Endothelial cell of umbilical vein (primary cell): ENCODE measurements around the gene FAM168B. TPM values are rescaled to one million over a fixed set of nuclear protein-coding genes. Genes with fewer than 3 reads are reported as not detected.

Experiments used
- BruUV-seq: library from RNA; stranded (reverse); fragments of 400-500 nt; replicated peaks from 2 replicates; lab custom pipeline; 2021; lab: Mats Ljungman, UMichigan
- CTCF ChIA-PET: fragments of 300-600, 350-600 bp; sonication (Branson Sonifier 250); formaldehyde crosslinking; loops from one replicate; lab custom pipeline; 2021; ENCODE audit warnings: antibody characterized with exemption, inconsistent platforms; lab: Charles Lee
- POLR2A ChIA-PET: fragments of 300-600, 350-600 bp; sonication (Branson Sonifier 250); formaldehyde crosslinking; loops from one replicate; lab custom pipeline; 2021; ENCODE audit warnings: antibody characterized with exemption, inconsistent platforms; lab: Charles Lee
- DNase-seq: peaks from one replicate; pipeline ENCODE4 v3.0.0-alpha.2; 2011; ENCODE audit warnings: low read depth, low spot score
- FAIRE-seq: peaks from 2 replicates; lab custom pipeline; 2011; peaks lifted over from hg19 to GRCh38; lab: Jason Lieb, UNC
- H2AFZ ChIP-seq: 2 replicates; pipeline ENCODE4 v1.6.0; 2012; ENCODE audit warnings: low read depth, low read length, control low read depth, inconsistent platforms
- H3K27ac ChIP-seq: 2 replicates; pipeline ENCODE4 v1.5.1; 2011; ENCODE audit warnings: low read depth, mild to moderate bottlenecking, control low read depth, low read length, moderate library complexity; ENCODE audit not compliant: insufficient read depth
- H3K27me3 ChIP-seq, 2 experiments: 2 replicates each; pipeline versions ENCODE4 v1.6.0 to v1.6.1; 2011; ENCODE audit warnings: low read length in 2 of 2, mixed read lengths in 1 of 2; ENCODE audit not compliant: control insufficient read depth in 2 of 2, insufficient read depth in 2 of 2
- H3K36me3 ChIP-seq, 2 experiments: 2 replicates in 1 of 2; 3 replicates in 1 of 2; pipeline ENCODE4 v1.5.1; 2011; ENCODE audit warnings: low read length in 2 of 2, mild to moderate bottlenecking in 1 of 2, moderate library complexity in 1 of 2; ENCODE audit not compliant: control insufficient read depth in 2 of 2, insufficient read depth in 2 of 2; ENCODE audit errors: extremely low read depth in 1 of 2
- H3K4me1 ChIP-seq: 3 replicates; pipeline ENCODE4 v1.5.1; 2011; ENCODE audit warnings: mild to moderate bottlenecking, low read length; ENCODE audit not compliant: control insufficient read depth, insufficient read depth; ENCODE audit errors: extremely low read depth
- H3K4me2 ChIP-seq: 2 replicates; pipeline ENCODE4 v1.6.1; 2011; ENCODE audit warnings: low read length, control low read depth, mixed read lengths; ENCODE audit not compliant: insufficient read depth
- H3K4me3 ChIP-seq, 3 experiments: fragments of 200-600 bp in 1 of 3; sonication (generic), shearing (Covaris generic) in 1 of 3; replicated peaks in 1 of 3; 2 replicates each; pipeline ENCODE4 v1.5.1; 2011 to 2016; ENCODE audit warnings: control low read depth in 3 of 3, low read length in 3 of 3, mild to moderate bottlenecking in 2 of 3, inconsistent platforms in 1 of 3, low read depth in 1 of 3, moderate library complexity in 1 of 3; ENCODE audit not compliant: insufficient read depth in 1 of 3
- H3K79me2 ChIP-seq: 2 replicates; pipeline ENCODE4 v1.6.0; 2012; ENCODE audit warnings: low read length, inconsistent platforms; ENCODE audit not compliant: control insufficient read depth, insufficient read depth
- H3K9ac ChIP-seq: replicated peaks from 2 replicates; pipeline ENCODE3; 2011; ENCODE audit warnings: low read length, control low read depth; ENCODE audit not compliant: insufficient read depth; ENCODE audit errors: extremely low read depth
- H3K9me1 ChIP-seq: replicated peaks from 3 replicates; pipeline ENCODE4 v1.6.0; 2011; ENCODE audit warnings: mild to moderate bottlenecking, low read length; ENCODE audit not compliant: control insufficient read depth, insufficient read depth; ENCODE audit errors: extremely low read depth
- H3K9me3 ChIP-seq: replicated peaks from 2 replicates; pipeline ENCODE4 v1.5.1; 2012; ENCODE audit warnings: low read length, inconsistent platforms; ENCODE audit not compliant: control insufficient read depth, insufficient read depth
- H4K20me1 ChIP-seq: replicated peaks from 2 replicates; pipeline ENCODE3; 2011; ENCODE audit warnings: mild to moderate bottlenecking, low read length; ENCODE audit not compliant: control insufficient read depth, insufficient read depth; ENCODE audit errors: extremely low read depth
- EZH2 ChIP-seq: IDR thresholded peaks from 2 replicates; pipeline ENCODE4 v1.6.1; 2012; ENCODE audit warnings: borderline replicate concordance, low read depth, mild to moderate bottlenecking, moderate library complexity, low read length, inconsistent platforms; ENCODE audit not compliant: severe bottlenecking
- FOS ChIP-seq: IDR thresholded peaks from 2 replicates; pipeline ENCODE4 v1.6.1; 2011; ENCODE audit warnings: mild to moderate bottlenecking, low read length, moderate library complexity, borderline replicate concordance; ENCODE audit not compliant: insufficient read depth
- GATA2 ChIP-seq: IDR thresholded peaks from 2 replicates; pipeline ENCODE4 v1.7.0; 2011; ENCODE audit warnings: low read depth, mild to moderate bottlenecking, moderate library complexity, mixed read lengths, low read length; ENCODE audit not compliant: insufficient read length, insufficient read depth
- JUN ChIP-seq: IDR thresholded peaks from 2 replicates; pipeline ENCODE4 v1.6.1; 2011; ENCODE audit warnings: borderline replicate concordance, low read depth; ENCODE audit not compliant: insufficient read length, insufficient read depth
- MYC ChIP-seq: IDR thresholded peaks from one replicate; pipeline ENCODE4 v1.6.1; 2011; ENCODE audit warnings: mild to moderate bottlenecking, low read depth, low read length
- POLR2A ChIP-seq: IDR thresholded peaks from 2 replicates; pipeline ENCODE4 v1.6.1; 2012; ENCODE audit warnings: low read depth, mild to moderate bottlenecking, control low read depth, low read length
- POLR2AphosphoS5 ChIP-seq: IDR thresholded peaks from 2 replicates; pipeline ENCODE4 v1.6.1; 2012; ENCODE audit warnings: low read depth, mild to moderate bottlenecking, control low read depth, low read length, moderate library complexity; ENCODE audit not compliant: insufficient read depth
- dilution Hi-C: fragments of 300-500 bp; cut with MboI; formaldehyde crosslinking; loops from one replicate; pipeline ENCODE4 v1.15.0; 2019; ENCODE audit warnings: low sequenced_read_pairs; ENCODE audit not compliant: extremely low pct_ligation_motif_present
- intact Hi-C: fragments of 100-400 bp; cut with micrococcal nuclease; formaldehyde crosslinking; loops from one replicate; pipeline ENCODE4 v1.10.0; 2022
- polyA plus RNA-seq, 4 experiments: library from polyadenylated mRNA; depleted of rRNA in 3 of 4; stranded (reverse) in 3 of 4; unstranded in 1 of 4; fragments of >200 nt; gene quantifications; 2 replicates each; pipeline versions ENCODE4 v1.2.1 to v1.2.3, GENCODE V29; 2011 to 2012; ENCODE audit warnings: missing spikeins in 1 of 4
- total RNA-seq: library from RNA; stranded (reverse); gene quantifications from 2 replicates; pipeline ENCODE4 v1.2.3, GENCODE V29; 2021
- TF ChIP-seq, protein P1 (sequence below): IDR thresholded peaks from 2 replicates; pipeline ENCODE4 v1.6.1; 2011; ENCODE audit not compliant: insufficient read depth, insufficient read length
- TF ChIP-seq, protein P2 (sequence below), 2 donors: IDR thresholded peaks; 1 replicate in 1 of 2; 2 replicates in 1 of 2; pipeline ENCODE4 v1.5.1; 2011; ENCODE audit warnings: low read length in 2 of 2, mild to moderate bottlenecking in 2 of 2, moderate library complexity in 2 of 2, control low read depth in 1 of 2, inconsistent platforms in 1 of 2, low read depth in 1 of 2; ENCODE audit not compliant: insufficient read depth in 1 of 2; ENCODE audit errors: extremely low read depth in 1 of 2

The FAM168B gene
- total and polyA plus RNA-seq, 2 donors (not counting 3 experiments of a cell fraction or from before 2014, with no cell fraction given), result 109 to 183 TPM

DNA sequence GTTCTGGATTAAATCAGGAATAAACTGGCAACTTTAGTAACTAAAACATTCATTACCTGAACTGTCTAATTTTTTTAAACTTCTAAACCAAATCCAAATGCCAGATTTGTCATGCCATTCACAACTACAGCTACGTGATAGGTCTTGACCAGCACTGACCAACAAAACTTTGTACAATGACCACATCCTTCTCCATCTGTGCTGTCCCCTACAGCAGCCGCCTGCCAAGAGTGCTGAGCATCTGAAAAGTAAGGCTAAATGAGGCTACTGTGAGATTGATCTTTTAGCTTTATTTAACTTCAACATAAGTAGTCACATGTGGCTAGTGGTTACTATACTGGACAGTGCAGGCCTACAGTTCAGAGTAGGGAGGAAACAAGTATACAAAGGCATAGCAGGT, 7.6 kb downstream of the FAM168B start:
- no TSS peak for BruUV-seq
- POLR2A ChIA-PET, result no interaction called here
- Histone ChIP-seq H3K9me3 (no peaks in the 10 kb centered on the region), H3K4me3 (no peak overlapping the region), H3K9ac (no peak overlapping the region), H3K4me1 (peaks cover 11% of the 10 kb centered on the region), H3K36me3 (peaks cover 20 to 21% of the 10 kb centered on the region in 2 experiments), H2AFZ (no peak overlapping the region), H4K20me1 (peaks cover 11% of the 10 kb centered on the region), H3K79me2 (peaks cover 95% of the 10 kb centered on the region), H3K9me1 (no peaks in the 10 kb centered on the region), H3K4me2 (no peak overlapping the region), H3K27ac (no peak overlapping the region), H3K27me3 (no peaks in the 10 kb centered on the region)
- TF ChIP-seq MYC (no peak), POLR2AphosphoS5 (no peak), FOS (no peak)
- TF ChIP-seq, protein P1, sequence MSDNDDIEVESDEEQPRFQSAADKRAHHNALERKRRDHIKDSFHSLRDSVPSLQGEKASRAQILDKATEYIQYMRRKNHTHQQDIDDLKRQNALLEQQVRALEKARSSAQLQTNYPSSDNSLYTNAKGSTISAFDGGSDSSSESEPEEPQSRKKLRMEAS, result no peak
- no peak for FAIRE-seq
- intact Hi-C loops, result no loop called here
- DNase-seq, result no peak
- dilution Hi-C loops, result no loop called here
- CTCF ChIA-PET, result interaction anchor here (1.0 to 1.2 kb wide), 2 partner anchors 19 to 21 kb away, joined by 3 read pairs; no protein-coding TSS in a partner anchor

DNA sequence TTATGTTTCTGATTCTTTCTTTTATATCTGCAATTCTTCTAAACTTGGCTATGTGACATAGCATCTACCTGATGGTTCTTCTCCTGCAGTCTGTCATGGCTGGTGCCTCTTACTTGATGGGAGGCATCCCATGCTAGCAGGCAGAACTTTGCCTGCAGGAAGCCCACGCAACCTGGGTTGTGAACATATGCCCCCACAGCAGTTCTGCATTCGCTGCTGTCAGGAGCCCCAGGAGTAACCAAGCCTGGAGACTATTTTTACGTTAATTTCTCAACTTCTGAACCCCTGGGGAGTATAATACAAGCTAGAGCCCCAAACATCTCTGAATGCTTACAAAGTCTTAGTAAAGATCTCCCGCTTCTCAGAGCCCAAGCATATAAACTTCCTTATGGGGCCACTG, 12.1 kb downstream of the FAM168B start:
- H4K20me1 ChIP-seq, result peaks cover 9% of the 10 kb centered on the region
- TF ChIP-seq, protein P1, result no peak
- TF ChIP-seq JUN, result no peak
- TF ChIP-seq, protein P2, sequence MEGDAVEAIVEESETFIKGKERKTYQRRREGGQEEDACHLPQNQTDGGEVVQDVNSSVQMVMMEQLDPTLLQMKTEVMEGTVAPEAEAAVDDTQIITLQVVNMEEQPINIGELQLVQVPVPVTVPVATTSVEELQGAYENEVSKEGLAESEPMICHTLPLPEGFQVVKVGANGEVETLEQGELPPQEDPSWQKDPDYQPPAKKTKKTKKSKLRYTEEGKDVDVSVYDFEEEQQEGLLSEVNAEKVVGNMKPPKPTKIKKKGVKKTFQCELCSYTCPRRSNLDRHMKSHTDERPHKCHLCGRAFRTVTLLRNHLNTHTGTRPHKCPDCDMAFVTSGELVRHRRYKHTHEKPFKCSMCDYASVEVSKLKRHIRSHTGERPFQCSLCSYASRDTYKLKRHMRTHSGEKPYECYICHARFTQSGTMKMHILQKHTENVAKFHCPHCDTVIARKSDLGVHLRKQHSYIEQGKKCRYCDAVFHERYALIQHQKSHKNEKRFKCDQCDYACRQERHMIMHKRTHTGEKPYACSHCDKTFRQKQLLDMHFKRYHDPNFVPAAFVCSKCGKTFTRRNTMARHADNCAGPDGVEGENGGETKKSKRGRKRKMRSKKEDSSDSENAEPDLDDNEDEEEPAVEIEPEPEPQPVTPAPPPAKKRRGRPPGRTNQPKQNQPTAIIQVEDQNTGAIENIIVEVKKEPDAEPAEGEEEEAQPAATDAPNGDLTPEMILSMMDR (IDR thresholded peaks at IDR 0.05; ENCODE audit: extremely low read depth in 1 of 2, insufficient read depth in 1 of 2, low read depth in 1 of 2, low read length in 2 of 2), result no peak
- TF ChIP-seq EZH2, result no peak
- TF ChIP-seq FOS, result no peak
- TF ChIP-seq POLR2AphosphoS5, result no peak
- no peak for TF ChIP-seq POLR2A
- TF ChIP-seq MYC, result no peak
- no peak for TF ChIP-seq GATA2
- H3K9ac ChIP-seq, result no peak overlapping the region
- no TSS peak for BruUV-seq
- intact Hi-C loops, result no loop called here
- H3K9me1 ChIP-seq, result no peaks in the 10 kb centered on the region
- dilution Hi-C loops, result no loop called here
- CTCF ChIA-PET, result no interaction called here
- peaks cover 86% of the 10 kb centered on the region for H3K79me2 ChIP-seq
- H3K36me3 ChIP-seq, result peaks cover 22 to 29% of the 10 kb centered on the region in 2 experiments
- no peaks in the 10 kb centered on the region for H3K9me3 ChIP-seq
- no peak overlapping the region for H3K27ac ChIP-seq
- POLR2A ChIA-PET, result no interaction called here
- H3K4me2 ChIP-seq, result no peak overlapping the region
- FAIRE-seq (no peak), DNase-seq (no peak)
- no peak overlapping the region for H2AFZ ChIP-seq
- peaks cover 11% of the 10 kb centered on the region for H3K4me1 ChIP-seq
- H3K4me3 ChIP-seq, result no peak overlapping the region
- no peaks in the 10 kb centered on the region for H3K27me3 ChIP-seq
